ENCODE measurements around the gene JUP.

Gene JUP

DNA sequence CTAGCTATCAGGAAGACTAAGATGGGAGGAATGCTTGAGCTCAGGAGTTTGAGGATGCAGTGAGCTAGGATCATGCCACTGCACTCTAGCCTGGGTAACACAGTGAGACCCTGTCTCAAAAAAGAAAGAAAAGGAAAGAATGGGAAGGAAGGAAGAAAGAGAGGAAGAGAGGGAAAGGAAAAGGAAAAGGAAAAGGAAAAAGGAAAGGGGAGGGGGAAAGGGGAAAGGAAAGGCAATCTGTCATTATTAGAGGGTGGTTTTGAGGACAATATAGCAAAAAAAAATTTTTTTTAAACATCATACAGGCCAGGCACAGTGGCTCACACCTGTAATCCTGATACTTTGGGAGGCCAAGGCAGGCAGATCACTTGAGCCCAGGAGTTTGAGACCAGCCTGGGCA lies 20.4 kb downstream of the JUP start:
- TF ChIP-seq ZC3H10 (CRISPR knock-in tag; IDR thresholded peaks at IDR 0.05) (no peak), POU6F1 (CRISPR knock-in tag; IDR thresholded peaks at IDR 0.05; ENCODE audit: borderline replicate concordance, low read depth) (no peak)
- no peak for ATAC-seq

GRCh38 chr17:41763327-41763726 lies 23.2 kb downstream of the JUP start:
- TF ChIP-seq ZNF70 (CRISPR knock-in tag; IDR thresholded peaks at IDR 0.05) (no peak), SNAI2 (CRISPR knock-in tag; IDR thresholded peaks at IDR 0.05) (no peak), CREB5 (CRISPR knock-in tag; IDR thresholded peaks at IDR 0.05; ENCODE audit: low read depth) (no peak), ZFP3 (CRISPR knock-in tag; IDR thresholded peaks at IDR 0.05) (no peak)
- ATAC-seq = no peak

- ATAC-seq = no peak
- TF ChIP-seq ESRRG (CRISPR knock-in tag; IDR thresholded peaks at IDR 0.05) = no peak
- no peak for TF ChIP-seq OSR1 (CRISPR knock-in tag; IDR thresholded peaks at IDR 0.05)
- TF ChIP-seq, protein P1, sequence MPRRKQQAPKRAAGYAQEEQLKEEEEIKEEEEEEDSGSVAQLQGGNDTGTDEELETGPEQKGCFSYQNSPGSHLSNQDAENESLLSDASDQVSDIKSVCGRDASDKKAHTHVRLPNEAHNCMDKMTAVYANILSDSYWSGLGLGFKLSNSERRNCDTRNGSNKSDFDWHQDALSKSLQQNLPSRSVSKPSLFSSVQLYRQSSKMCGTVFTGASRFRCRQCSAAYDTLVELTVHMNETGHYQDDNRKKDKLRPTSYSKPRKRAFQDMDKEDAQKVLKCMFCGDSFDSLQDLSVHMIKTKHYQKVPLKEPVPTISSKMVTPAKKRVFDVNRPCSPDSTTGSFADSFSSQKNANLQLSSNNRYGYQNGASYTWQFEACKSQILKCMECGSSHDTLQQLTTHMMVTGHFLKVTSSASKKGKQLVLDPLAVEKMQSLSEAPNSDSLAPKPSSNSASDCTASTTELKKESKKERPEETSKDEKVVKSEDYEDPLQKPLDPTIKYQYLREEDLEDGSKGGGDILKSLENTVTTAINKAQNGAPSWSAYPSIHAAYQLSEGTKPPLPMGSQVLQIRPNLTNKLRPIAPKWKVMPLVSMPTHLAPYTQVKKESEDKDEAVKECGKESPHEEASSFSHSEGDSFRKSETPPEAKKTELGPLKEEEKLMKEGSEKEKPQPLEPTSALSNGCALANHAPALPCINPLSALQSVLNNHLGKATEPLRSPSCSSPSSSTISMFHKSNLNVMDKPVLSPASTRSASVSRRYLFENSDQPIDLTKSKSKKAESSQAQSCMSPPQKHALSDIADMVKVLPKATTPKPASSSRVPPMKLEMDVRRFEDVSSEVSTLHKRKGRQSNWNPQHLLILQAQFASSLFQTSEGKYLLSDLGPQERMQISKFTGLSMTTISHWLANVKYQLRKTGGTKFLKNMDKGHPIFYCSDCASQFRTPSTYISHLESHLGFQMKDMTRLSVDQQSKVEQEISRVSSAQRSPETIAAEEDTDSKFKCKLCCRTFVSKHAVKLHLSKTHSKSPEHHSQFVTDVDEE (CRISPR knock-in tag; IDR thresholded peaks at IDR 0.05) = no peak
- TF ChIP-seq BACH2 (CRISPR knock-in tag; IDR thresholded peaks at IDR 0.05; ENCODE audit: borderline replicate concordance) = no peak
- no peak for TF ChIP-seq TOX (CRISPR knock-in tag; IDR thresholded peaks at IDR 0.05; ENCODE audit: borderline replicate concordance)
- no peak for TF ChIP-seq GLIS3 (CRISPR knock-in tag; IDR thresholded peaks at IDR 0.05)
- no peak for TF ChIP-seq SNAI2 (CRISPR knock-in tag; IDR thresholded peaks at IDR 0.05)
- TF ChIP-seq ZC3H10 (CRISPR knock-in tag; IDR thresholded peaks at IDR 0.05) = no peak
- no peak for TF ChIP-seq ZNF8 (CRISPR knock-in tag; IDR thresholded peaks at IDR 0.05)
- TF ChIP-seq ZNF70 (CRISPR knock-in tag; IDR thresholded peaks at IDR 0.05) = no peak
- no peak for TF ChIP-seq RARB (CRISPR knock-in tag; IDR thresholded peaks at IDR 0.05)
Observed at GRCh38 chr17:41762841-41763240, 23.7 kb downstream of the JUP start.

DNA sequence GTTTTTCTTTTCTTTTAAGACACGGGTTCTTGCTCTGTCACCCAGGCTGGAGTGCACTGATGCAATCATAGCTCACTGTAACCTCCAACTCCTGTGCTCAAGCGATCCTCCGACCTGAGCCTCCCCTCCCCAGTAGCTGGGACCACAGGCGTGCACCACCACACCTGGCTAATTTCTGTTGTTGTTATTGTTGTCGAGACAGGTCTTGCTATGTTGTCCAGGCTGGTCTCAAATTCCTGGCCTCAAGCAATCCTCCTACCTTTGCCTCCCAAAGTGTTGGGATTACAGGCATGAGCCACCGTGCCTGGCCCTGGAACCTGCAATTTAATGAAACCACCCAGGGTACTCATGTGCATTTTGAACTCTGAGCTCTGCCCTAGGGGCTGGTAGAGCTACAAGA lies 24.1 kb downstream of the JUP start:
- ATAC-seq = no peak
- TF ChIP-seq CSRNP3 (CRISPR knock-in tag; IDR thresholded peaks at IDR 0.05) (no peak), ZNF70 (CRISPR knock-in tag; IDR thresholded peaks at IDR 0.05) (no peak), ARNTL (CRISPR knock-in tag; IDR thresholded peaks at IDR 0.05; ENCODE audit: borderline replicate concordance, low read depth) (no peak), ZFP30 (CRISPR knock-in tag; IDR thresholded peaks at IDR 0.05) (no peak), ZNF565 (CRISPR knock-in tag; conservative IDR thresholded peaks at IDR 0.05; ENCODE audit: low read depth) (no peak), OSR1 (CRISPR knock-in tag; IDR thresholded peaks at IDR 0.05) (no peak), TOX (CRISPR knock-in tag; IDR thresholded peaks at IDR 0.05; ENCODE audit: borderline replicate concordance) (no peak), POU6F1 (CRISPR knock-in tag; IDR thresholded peaks at IDR 0.05; ENCODE audit: borderline replicate concordance, low read depth) (no peak), ESRRG (CRISPR knock-in tag; IDR thresholded peaks at IDR 0.05) (no peak), ZFP3 (CRISPR knock-in tag; IDR thresholded peaks at IDR 0.05) (no peak), TCF4 (CRISPR knock-in tag; IDR thresholded peaks at IDR 0.05; ENCODE audit: borderline replicate concordance) (no peak)
